Chondrocyte (in vitro differentiated cells): ENCODE results near the gene ZFR2. TPM values are rescaled to one million over a fixed set of nuclear protein-coding genes. Genes with fewer than 3 reads are reported as not detected.

ENCODE experiments used
- DNase-seq: peaks from one replicate; pipeline ENCODE4 v3.0.0; 2021; ENCODE audit warnings: mixed read lengths, low spot score
- H3K27ac Mint-ChIP-seq: one replicate; pipeline ENCODE4 v1.8.0; 2021; ENCODE audit warnings: mild to moderate bottlenecking, moderate library complexity, mixed read lengths; ENCODE audit not compliant: unreplicated experiment
- H3K27me3 Mint-ChIP-seq: 2 replicates; pipeline ENCODE4 v1.8.0; 2021; ENCODE audit warnings: low read depth, mixed read lengths
- H3K36me3 Mint-ChIP-seq: 2 replicates; pipeline ENCODE4 v1.8.0; 2021; ENCODE audit warnings: low read depth, mixed read lengths
- H3K4me1 Mint-ChIP-seq: 2 replicates; pipeline ENCODE4 v1.8.0; 2021; ENCODE audit warnings: low read depth, mild to moderate bottlenecking, mixed read lengths
- H3K4me3 Mint-ChIP-seq: one replicate; pipeline ENCODE4 v1.8.0; 2021; ENCODE audit warnings: mild to moderate bottlenecking, moderate library complexity, mixed read lengths; ENCODE audit not compliant: unreplicated experiment
- H3K9me3 Mint-ChIP-seq: 2 replicates; pipeline ENCODE4 v1.8.0; 2021; ENCODE audit warnings: low read depth, mixed read lengths
- CTCF ChIP-seq: fragments of 200-600 bp; sonication (generic); IDR thresholded peaks from 2 replicates; pipeline ENCODE4 v1.5.0; 2021; ENCODE audit warnings: antibody characterized with exemption, mild to moderate bottlenecking, moderate library complexity
- total RNA-seq: library from RNA; stranded (reverse); gene quantifications from 3 replicates; pipeline ENCODE4 v1.2.1, GENCODE V29; 2021

The ZFR2 gene
- total RNA-seq, 1 donor from 2014 or later = not detected

- no peak for DNase-seq
- Mint-ChIP-seq H3K4me1 (no peaks in the 10 kb centered on the region), H3K9me3 (peaks cover 17% of the 10 kb centered on the region), H3K4me3 (no peak overlapping the region), H3K27ac (no peak overlapping the region), H3K36me3 (peaks cover 9% of the 10 kb centered on the region), H3K27me3 (peaks cover 2% of the 10 kb centered on the region)
- no peak for TF ChIP-seq CTCF
Measured at GRCh38 chr19:3778104-3778867, 90.6 kb downstream of the ZFR2 start.

GRCh38 chr19:3776479-3777040, 92.3 kb downstream of the ZFR2 start:
- DNase-seq = no peak
- Mint-ChIP-seq H3K27me3 (peaks cover 2% of the 10 kb centered on the region), H3K4me3 (no peak overlapping the region), H3K27ac (no peak overlapping the region), H3K36me3 (peaks cover 1% of the 10 kb centered on the region), H3K9me3 (peaks cover 8% of the 10 kb centered on the region), H3K4me1 (no peaks in the 10 kb centered on the region)
- no peak for TF ChIP-seq CTCF

GRCh38 chr19:3775831-3776230, 93.0 kb downstream of the ZFR2 start:
- H3K27ac Mint-ChIP-seq = no peak overlapping the region
- no peak for DNase-seq
- H3K36me3 Mint-ChIP-seq = no peaks in the 10 kb centered on the region
- H3K27me3 Mint-ChIP-seq = peaks cover 2% of the 10 kb centered on the region
- peaks cover under 1% of the 10 kb centered on the region for H3K9me3 Mint-ChIP-seq
- H3K4me3 Mint-ChIP-seq = no peak overlapping the region
- TF ChIP-seq CTCF = no peak
- H3K4me1 Mint-ChIP-seq = no peaks in the 10 kb centered on the region

GRCh38 chr19:3775374-3775711, 93.5 kb downstream of the ZFR2 start:
- no peak for TF ChIP-seq CTCF
- peaks cover 2% of the 10 kb centered on the region for H3K27me3 Mint-ChIP-seq
- H3K9me3 Mint-ChIP-seq = no peaks in the 10 kb centered on the region
- no peak overlapping the region for H3K27ac Mint-ChIP-seq
- H3K4me3 Mint-ChIP-seq = no peak overlapping the region
- DNase-seq = no peak
- no peaks in the 10 kb centered on the region for H3K4me1 Mint-ChIP-seq
- no peaks in the 10 kb centered on the region for H3K36me3 Mint-ChIP-seq

GRCh38 chr19:3774621-3775373, 94.0 kb downstream of the ZFR2 start:
- no peak overlapping the region for H3K27ac Mint-ChIP-seq
- no peaks in the 10 kb centered on the region for H3K4me1 Mint-ChIP-seq
- no peaks in the 10 kb centered on the region for H3K9me3 Mint-ChIP-seq
- H3K36me3 Mint-ChIP-seq = no peaks in the 10 kb centered on the region
- DNase-seq = no peak
- H3K4me3 Mint-ChIP-seq = no peak overlapping the region
- H3K27me3 Mint-ChIP-seq = peaks cover 2% of the 10 kb centered on the region
- TF ChIP-seq CTCF = no peak
